ENCODE results near the gene ARHGAP29. TPM values are rescaled to one million over a fixed set of nuclear protein-coding genes. Genes with fewer than 3 reads are reported as not detected.

Gene ARHGAP29
- total RNA-seq, 2 donors from 2014 or later: 24.9 to 39.4 TPM

DNA sequence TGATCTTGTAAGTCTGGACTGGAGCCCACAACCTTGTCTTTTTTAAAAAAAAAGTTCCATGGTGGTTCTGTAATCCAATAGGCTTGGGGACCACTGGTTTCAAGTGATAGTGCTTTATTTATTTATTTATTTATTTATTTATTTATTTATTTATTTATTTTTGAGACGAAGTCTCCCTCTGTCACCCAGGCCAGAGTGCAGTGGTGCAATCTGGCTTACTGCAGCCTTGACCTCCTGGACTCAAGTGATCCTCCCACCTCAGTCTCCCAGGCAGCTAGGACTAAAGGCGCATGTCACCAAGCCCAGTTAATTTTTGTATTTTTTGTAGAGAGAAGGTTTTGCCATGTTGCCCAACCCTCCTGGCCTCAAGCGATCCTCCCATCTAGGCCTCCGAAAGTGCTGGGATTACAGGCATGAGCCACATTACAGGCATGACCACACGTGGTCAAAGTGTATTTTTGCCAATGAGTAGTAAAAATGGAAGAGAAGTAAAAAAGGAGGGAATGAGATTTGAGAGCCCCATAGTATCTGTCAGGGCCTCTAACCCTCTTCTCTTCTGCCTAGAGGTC is 44.8 kb upstream of the ARHGAP29 start:
- no peaks in the 10 kb centered on the region for H3K27me3 ChIP-seq (replicated peaks; ENCODE audit: insufficient read depth)
- H3K36me3 ChIP-seq: no peaks in the 10 kb centered on the region
- TF ChIP-seq, protein P1, sequence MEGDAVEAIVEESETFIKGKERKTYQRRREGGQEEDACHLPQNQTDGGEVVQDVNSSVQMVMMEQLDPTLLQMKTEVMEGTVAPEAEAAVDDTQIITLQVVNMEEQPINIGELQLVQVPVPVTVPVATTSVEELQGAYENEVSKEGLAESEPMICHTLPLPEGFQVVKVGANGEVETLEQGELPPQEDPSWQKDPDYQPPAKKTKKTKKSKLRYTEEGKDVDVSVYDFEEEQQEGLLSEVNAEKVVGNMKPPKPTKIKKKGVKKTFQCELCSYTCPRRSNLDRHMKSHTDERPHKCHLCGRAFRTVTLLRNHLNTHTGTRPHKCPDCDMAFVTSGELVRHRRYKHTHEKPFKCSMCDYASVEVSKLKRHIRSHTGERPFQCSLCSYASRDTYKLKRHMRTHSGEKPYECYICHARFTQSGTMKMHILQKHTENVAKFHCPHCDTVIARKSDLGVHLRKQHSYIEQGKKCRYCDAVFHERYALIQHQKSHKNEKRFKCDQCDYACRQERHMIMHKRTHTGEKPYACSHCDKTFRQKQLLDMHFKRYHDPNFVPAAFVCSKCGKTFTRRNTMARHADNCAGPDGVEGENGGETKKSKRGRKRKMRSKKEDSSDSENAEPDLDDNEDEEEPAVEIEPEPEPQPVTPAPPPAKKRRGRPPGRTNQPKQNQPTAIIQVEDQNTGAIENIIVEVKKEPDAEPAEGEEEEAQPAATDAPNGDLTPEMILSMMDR (IDR thresholded peaks at IDR 0.05): no peak
- no peak overlapping the region for H3K4me3 ChIP-seq
- no peaks in the 10 kb centered on the region for H3K9me3 ChIP-seq
- no peak for DNase-seq (ENCODE audit: low spot score)
- H3K4me1 ChIP-seq (ENCODE audit: control insufficient read depth in 1 of 2, low read depth in 2 of 2): peaks cover 0 to 4% of the 10 kb centered on the region in 2 donors
- no peak for ATAC-seq (ENCODE audit: insufficient number of reproducible peaks, low FRiP score, low read depth)
- no peak overlapping the region for H3K27ac ChIP-seq

DNA sequence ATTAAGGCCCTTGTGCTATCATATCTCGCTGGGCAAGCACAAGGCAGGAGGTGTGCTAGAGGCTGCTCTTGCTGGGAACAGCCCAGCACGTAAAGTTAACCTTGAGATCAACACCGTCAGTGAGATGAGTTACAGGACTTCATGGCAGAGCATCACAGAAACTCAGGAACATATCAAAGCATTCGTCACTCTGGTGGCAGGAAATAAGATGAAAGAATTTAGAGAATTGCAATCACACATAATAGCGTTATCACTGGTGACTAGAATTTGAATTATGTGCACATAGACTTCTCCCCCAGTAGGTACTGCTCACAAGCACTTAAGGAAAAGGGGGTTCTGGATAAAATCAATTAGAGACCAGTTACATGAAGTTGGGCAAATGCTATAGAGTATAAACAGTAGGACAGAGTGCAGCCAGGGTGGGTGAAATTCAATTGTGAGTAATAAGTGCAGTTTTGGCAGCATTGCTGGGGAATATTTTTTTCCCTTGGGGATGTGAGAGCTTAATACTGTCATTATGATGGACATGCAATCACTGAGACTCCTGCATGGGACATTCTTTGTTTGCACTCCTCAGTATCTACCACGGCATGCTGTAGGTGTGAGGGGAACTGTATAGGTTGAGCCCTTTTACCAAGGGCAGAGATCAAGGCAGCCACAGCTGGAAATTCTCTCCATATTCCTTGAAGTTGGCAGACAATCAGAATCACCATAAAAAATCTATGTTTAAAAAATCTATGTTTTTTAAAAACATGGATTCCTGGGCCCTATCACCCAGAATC is 44.2 kb upstream of the ARHGAP29 start:
- TF ChIP-seq, protein P1 (IDR thresholded peaks at IDR 0.05): no peak
- Histone ChIP-seq H3K4me3 (no peak overlapping the region), H3K27ac (no peak overlapping the region), H3K36me3 (no peaks in the 10 kb centered on the region), H3K27me3 (replicated peaks; ENCODE audit: insufficient read depth) (no peaks in the 10 kb centered on the region), H3K4me1 (ENCODE audit: control insufficient read depth in 1 of 2, low read depth in 2 of 2) (peaks cover 4 to 6% of the 10 kb centered on the region in 2 donors), H3K9me3 (no peaks in the 10 kb centered on the region)
- ATAC-seq (ENCODE audit: insufficient number of reproducible peaks, low FRiP score, low read depth) (no peak), DNase-seq (ENCODE audit: low spot score) (no peak)

DNA sequence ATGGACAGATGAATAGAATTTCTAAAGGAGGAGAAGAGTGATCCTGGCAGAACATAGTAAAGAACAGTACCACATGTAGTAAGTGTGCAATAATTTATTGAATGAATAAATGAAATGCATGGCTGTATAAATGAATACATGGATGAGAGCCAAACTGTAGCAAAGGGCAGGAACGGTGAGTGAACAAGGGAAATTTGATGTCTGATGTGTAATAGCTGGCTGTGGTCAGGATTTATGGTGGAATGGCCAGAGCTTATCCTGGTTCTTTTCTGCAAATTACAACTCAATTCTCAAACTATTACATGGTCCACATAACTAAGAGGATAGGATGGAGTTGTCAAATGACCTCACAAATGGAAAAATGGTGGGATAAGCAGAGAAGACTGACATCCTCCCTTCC is 43.2 kb upstream of the ARHGAP29 start:
- Histone ChIP-seq H3K9me3 (no peaks in the 10 kb centered on the region), H3K4me3 (no peak overlapping the region), H3K27me3 (replicated peaks; ENCODE audit: insufficient read depth) (no peaks in the 10 kb centered on the region), H3K36me3 (no peaks in the 10 kb centered on the region), H3K4me1 (ENCODE audit: control insufficient read depth in 1 of 2, low read depth in 2 of 2) (peaks cover 4 to 11% of the 10 kb centered on the region in 2 donors), H3K27ac (no peak overlapping the region)
- ATAC-seq (ENCODE audit: insufficient number of reproducible peaks, low FRiP score, low read depth) (no peak), DNase-seq (ENCODE audit: low spot score) (no peak)
- TF ChIP-seq, protein P1 (IDR thresholded peaks at IDR 0.05): no peak

DNA sequence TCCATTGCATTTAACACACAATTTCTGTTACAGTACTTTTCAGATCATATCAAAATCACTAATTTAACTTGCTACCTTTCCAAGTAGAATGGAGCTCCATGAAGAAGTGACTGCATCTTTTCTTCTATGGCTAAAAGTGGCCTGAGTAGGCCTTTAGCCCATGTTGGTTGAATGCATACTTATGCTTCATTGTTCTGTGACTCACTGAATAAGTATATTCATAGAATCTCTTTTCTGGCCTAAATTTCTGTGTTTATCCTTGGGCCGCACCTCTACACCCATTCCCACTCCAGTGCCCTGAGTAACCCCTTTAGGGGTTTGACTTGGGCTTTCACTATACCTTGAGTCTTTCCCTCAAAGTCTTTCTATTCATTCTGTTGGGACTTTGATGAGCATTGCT is 42.1 kb upstream of the ARHGAP29 start:
- Histone ChIP-seq H3K4me1 (ENCODE audit: control insufficient read depth in 1 of 2, low read depth in 2 of 2) (peaks cover 4 to 11% of the 10 kb centered on the region in 2 donors), H3K36me3 (no peaks in the 10 kb centered on the region), H3K9me3 (no peaks in the 10 kb centered on the region), H3K27me3 (replicated peaks; ENCODE audit: insufficient read depth) (no peaks in the 10 kb centered on the region), H3K4me3 (no peak overlapping the region), H3K27ac (no peak overlapping the region)
- DNase-seq (ENCODE audit: low spot score): no peak
- TF ChIP-seq, protein P1 (IDR thresholded peaks at IDR 0.05): no peak
- ATAC-seq (ENCODE audit: insufficient number of reproducible peaks, low FRiP score, low read depth): no peak

DNA sequence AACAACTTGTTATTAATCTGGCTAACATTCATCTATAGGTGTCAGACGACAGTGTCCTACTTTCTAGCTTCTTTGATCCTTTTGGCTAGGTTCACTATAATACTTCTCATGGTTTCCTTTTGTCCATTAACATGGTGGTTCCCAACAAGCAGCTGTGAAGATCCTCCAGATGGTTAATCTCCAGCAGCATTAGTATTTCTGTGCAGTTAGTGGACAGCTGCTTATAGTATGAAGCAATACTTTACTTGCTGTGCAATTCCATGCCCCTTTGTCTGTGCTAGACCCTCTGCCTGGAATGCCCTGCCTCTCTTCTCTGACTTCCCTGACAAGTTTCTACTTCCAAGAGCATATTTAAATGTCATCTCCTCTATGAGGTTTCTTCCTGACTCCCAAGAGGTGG is 41.7 kb upstream of the ARHGAP29 start:
- H3K27ac ChIP-seq: no peak overlapping the region
- no peak overlapping the region for H3K4me3 ChIP-seq
- no peak for DNase-seq (ENCODE audit: low spot score)
- no peak for ATAC-seq (ENCODE audit: insufficient number of reproducible peaks, low FRiP score, low read depth)
- peaks cover 4 to 11% of the 10 kb centered on the region in 2 donors for H3K4me1 ChIP-seq (ENCODE audit: control insufficient read depth in 1 of 2, low read depth in 2 of 2)
- H3K36me3 ChIP-seq: no peaks in the 10 kb centered on the region
- TF ChIP-seq, protein P1 (IDR thresholded peaks at IDR 0.05): no peak
- no peaks in the 10 kb centered on the region for H3K9me3 ChIP-seq
- no peaks in the 10 kb centered on the region for H3K27me3 ChIP-seq (replicated peaks; ENCODE audit: insufficient read depth)

Measured in thoracic aorta (tissue), 2 donors.